ENCODE measurements around the gene BLTP3B. TPM values are rescaled to one million over a fixed set of nuclear protein-coding genes. Genes with fewer than 3 reads are reported as not detected.

BLTP3B gene
- total and polyA plus RNA-seq, 4 donors = 11.0 to 36.8 (median 18.6) TPM

DNA sequence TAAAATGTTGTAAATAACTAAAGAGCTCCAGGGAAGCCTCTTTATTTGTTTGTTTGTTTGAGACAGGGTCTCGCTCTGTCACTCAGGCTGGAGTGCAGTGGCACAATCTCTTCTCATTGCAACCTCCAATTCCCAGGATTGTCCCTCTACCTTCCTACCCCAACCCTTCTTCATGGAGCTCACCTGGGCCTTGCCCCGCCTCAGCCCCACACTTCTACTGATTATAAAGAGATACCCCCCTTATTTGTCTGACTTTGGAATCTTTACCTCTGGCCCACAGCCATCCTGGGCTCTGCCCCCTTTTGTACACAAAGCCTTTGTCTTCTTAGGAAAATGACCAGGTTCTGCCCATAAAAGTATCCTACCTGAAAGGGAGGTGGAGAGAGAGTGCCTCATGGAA, 9.1 kb upstream of the BLTP3B start:
- H3K27me3 ChIP-seq (ENCODE audit: control insufficient read depth in 4 of 4, insufficient read depth in 4 of 4, low read length in 3 of 4) = no peaks in the 10 kb centered on the region
- no peak overlapping the region for H3K27ac ChIP-seq (ENCODE audit: low read depth in 1 of 2, low read length in 2 of 2)
- no peak for DNase-seq (ENCODE audit: low spot score)
- WGBS = 95% methylated on average over 2 of the region's 2 CpGs
- TF ChIP-seq, protein P1, sequence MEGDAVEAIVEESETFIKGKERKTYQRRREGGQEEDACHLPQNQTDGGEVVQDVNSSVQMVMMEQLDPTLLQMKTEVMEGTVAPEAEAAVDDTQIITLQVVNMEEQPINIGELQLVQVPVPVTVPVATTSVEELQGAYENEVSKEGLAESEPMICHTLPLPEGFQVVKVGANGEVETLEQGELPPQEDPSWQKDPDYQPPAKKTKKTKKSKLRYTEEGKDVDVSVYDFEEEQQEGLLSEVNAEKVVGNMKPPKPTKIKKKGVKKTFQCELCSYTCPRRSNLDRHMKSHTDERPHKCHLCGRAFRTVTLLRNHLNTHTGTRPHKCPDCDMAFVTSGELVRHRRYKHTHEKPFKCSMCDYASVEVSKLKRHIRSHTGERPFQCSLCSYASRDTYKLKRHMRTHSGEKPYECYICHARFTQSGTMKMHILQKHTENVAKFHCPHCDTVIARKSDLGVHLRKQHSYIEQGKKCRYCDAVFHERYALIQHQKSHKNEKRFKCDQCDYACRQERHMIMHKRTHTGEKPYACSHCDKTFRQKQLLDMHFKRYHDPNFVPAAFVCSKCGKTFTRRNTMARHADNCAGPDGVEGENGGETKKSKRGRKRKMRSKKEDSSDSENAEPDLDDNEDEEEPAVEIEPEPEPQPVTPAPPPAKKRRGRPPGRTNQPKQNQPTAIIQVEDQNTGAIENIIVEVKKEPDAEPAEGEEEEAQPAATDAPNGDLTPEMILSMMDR (IDR thresholded peaks at IDR 0.05; ENCODE audit: low read depth, low read length, missing input control) = no peak
- TF ChIP-seq YY1 (IDR thresholded peaks at IDR 0.05) = no peak
- no peak for TF ChIP-seq JUND (IDR thresholded peaks at IDR 0.05)
- TF ChIP-seq, protein P2, sequence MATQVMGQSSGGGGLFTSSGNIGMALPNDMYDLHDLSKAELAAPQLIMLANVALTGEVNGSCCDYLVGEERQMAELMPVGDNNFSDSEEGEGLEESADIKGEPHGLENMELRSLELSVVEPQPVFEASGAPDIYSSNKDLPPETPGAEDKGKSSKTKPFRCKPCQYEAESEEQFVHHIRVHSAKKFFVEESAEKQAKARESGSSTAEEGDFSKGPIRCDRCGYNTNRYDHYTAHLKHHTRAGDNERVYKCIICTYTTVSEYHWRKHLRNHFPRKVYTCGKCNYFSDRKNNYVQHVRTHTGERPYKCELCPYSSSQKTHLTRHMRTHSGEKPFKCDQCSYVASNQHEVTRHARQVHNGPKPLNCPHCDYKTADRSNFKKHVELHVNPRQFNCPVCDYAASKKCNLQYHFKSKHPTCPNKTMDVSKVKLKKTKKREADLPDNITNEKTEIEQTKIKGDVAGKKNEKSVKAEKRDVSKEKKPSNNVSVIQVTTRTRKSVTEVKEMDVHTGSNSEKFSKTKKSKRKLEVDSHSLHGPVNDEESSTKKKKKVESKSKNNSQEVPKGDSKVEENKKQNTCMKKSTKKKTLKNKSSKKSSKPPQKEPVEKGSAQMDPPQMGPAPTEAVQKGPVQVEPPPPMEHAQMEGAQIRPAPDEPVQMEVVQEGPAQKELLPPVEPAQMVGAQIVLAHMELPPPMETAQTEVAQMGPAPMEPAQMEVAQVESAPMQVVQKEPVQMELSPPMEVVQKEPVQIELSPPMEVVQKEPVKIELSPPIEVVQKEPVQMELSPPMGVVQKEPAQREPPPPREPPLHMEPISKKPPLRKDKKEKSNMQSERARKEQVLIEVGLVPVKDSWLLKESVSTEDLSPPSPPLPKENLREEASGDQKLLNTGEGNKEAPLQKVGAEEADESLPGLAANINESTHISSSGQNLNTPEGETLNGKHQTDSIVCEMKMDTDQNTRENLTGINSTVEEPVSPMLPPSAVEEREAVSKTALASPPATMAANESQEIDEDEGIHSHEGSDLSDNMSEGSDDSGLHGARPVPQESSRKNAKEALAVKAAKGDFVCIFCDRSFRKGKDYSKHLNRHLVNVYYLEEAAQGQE (IDR thresholded peaks at IDR 0.05) = no peak
- TF ChIP-seq EGR1 (IDR thresholded peaks at IDR 0.05; ENCODE audit: low read depth in 2 of 2) = no peak
- no peak for TF ChIP-seq HNF4A (conservative IDR thresholded peaks at IDR 0.05)
- TF ChIP-seq, protein P3, sequence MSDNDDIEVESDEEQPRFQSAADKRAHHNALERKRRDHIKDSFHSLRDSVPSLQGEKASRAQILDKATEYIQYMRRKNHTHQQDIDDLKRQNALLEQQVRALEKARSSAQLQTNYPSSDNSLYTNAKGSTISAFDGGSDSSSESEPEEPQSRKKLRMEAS (IDR thresholded peaks at IDR 0.05) = no peak
- TF ChIP-seq HNF4G (IDR thresholded peaks at IDR 0.05) = no peak
- H3K4me1 ChIP-seq (ENCODE audit: control insufficient read depth in 4 of 4, insufficient read depth in 4 of 4, low read length in 3 of 4) = no peaks in the 10 kb centered on the region
- H3K9ac ChIP-seq (ENCODE audit: low read depth in 1 of 2, low read length in 2 of 2) = no peak overlapping the region
- H3K36me3 ChIP-seq (ENCODE audit: control insufficient read depth in 4 of 4, insufficient read depth in 3 of 4, low read depth in 1 of 4, low read length in 3 of 4) = peaks cover 0 to 4% (median 2%) of the 10 kb centered on the region in 4 donors
- H3K4me3 ChIP-seq (ENCODE audit: low read depth in 1 of 3, low read length in 3 of 3) = no peak overlapping the region
- no peaks in the 10 kb centered on the region for H3K9me3 ChIP-seq (ENCODE audit: control insufficient read depth in 4 of 4, low read length in 3 of 4)

DNA sequence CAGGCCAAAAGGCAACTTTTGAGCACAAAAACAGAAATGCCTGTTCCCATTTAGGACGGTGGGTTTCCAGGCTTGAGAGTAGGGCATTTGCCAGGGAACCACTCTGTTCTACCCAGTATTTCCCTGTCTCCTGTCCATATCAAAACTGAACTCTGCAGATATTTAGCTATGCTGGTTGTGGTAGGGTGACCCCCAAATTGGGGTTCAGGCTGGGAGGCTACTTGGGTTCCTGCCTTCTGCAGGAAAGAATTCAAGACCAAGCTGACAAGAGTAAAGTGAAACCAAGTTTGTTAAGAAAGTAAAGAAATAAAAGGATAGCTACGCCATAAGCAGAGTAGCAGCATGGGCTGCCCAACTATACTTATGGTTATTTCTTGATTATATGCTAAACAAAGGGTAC, 3.6 kb upstream of the BLTP3B start:
- H3K27me3 ChIP-seq (ENCODE audit: control insufficient read depth in 4 of 4, insufficient read depth in 4 of 4, low read length in 3 of 4) = no peaks in the 10 kb centered on the region
- H3K4me1 ChIP-seq (ENCODE audit: control insufficient read depth in 4 of 4, insufficient read depth in 4 of 4, low read length in 3 of 4) = peaks cover 3 to 21% (median 10%) of the 10 kb centered on the region in 4 donors
- H3K36me3 ChIP-seq (ENCODE audit: control insufficient read depth in 4 of 4, insufficient read depth in 3 of 4, low read depth in 1 of 4, low read length in 3 of 4) = peaks cover 0 to 4% (median 2%) of the 10 kb centered on the region in 4 donors
- no peak for DNase-seq (ENCODE audit: low spot score)
- TF ChIP-seq, protein P4, sequence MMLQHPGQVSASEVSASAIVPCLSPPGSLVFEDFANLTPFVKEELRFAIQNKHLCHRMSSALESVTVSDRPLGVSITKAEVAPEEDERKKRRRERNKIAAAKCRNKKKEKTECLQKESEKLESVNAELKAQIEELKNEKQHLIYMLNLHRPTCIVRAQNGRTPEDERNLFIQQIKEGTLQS (IDR thresholded peaks at IDR 0.05) = no peak
- H3K27ac ChIP-seq (ENCODE audit: low read depth in 1 of 2, low read length in 2 of 2) = no peak overlapping the region
- no peak overlapping the region for H3K4me3 ChIP-seq (ENCODE audit: low read depth in 1 of 3, low read length in 3 of 3)
- WGBS = 98% methylated on average over 2 of the region's 2 CpGs
- H3K9ac ChIP-seq (ENCODE audit: low read depth in 1 of 2, low read length in 2 of 2) = no peak overlapping the region
- no peaks in the 10 kb centered on the region for H3K9me3 ChIP-seq (ENCODE audit: control insufficient read depth in 4 of 4, low read length in 3 of 4)

GRCh38 chr12:100145643-100146042, 3.0 kb upstream of the BLTP3B start:
- Histone ChIP-seq H3K27ac (ENCODE audit: low read depth in 1 of 2, low read length in 2 of 2) (no peak overlapping the region), H3K4me1 (ENCODE audit: control insufficient read depth in 4 of 4, insufficient read depth in 4 of 4, low read length in 3 of 4) (peaks cover 3 to 21% (median 10%) of the 10 kb centered on the region in 4 donors), H3K9me3 (ENCODE audit: control insufficient read depth in 4 of 4, low read length in 3 of 4) (no peaks in the 10 kb centered on the region), H3K27me3 (ENCODE audit: control insufficient read depth in 4 of 4, insufficient read depth in 4 of 4, low read length in 3 of 4) (no peaks in the 10 kb centered on the region), H3K36me3 (ENCODE audit: control insufficient read depth in 4 of 4, insufficient read depth in 3 of 4, low read depth in 1 of 4, low read length in 3 of 4) (peaks cover 0 to 3% (median 0%) of the 10 kb centered on the region in 4 donors), H3K9ac (ENCODE audit: low read depth in 1 of 2, low read length in 2 of 2) (no peak overlapping the region), H3K4me3 (ENCODE audit: low read depth in 1 of 3, low read length in 3 of 3) (no peak overlapping the region)
- DNase-seq (ENCODE audit: low spot score) = no peak
- 83% methylated on average over 7 of the region's 7 CpGs for WGBS
- no peak for TF ChIP-seq FOXA1 (IDR thresholded peaks at IDR 0.05)
- TF ChIP-seq EGR1 (IDR thresholded peaks at IDR 0.05; ENCODE audit: low read depth in 2 of 2) = no peak
- TF ChIP-seq GABPA (IDR thresholded peaks at IDR 0.05 in 1 of 2, conservative IDR thresholded peaks at IDR 0.05 in 1 of 2) = no peak
- TF ChIP-seq RXRA (IDR thresholded peaks at IDR 0.05) = no peak
- no peak for TF ChIP-seq NR2F2 (IDR thresholded peaks at IDR 0.05)
- TF ChIP-seq SP1 (IDR thresholded peaks at IDR 0.05) = no peak
- TF ChIP-seq, protein P4 (IDR thresholded peaks at IDR 0.05) = no peak
- TF ChIP-seq, protein P2 (IDR thresholded peaks at IDR 0.05) = no peak
- TF ChIP-seq, protein P1 (IDR thresholded peaks at IDR 0.05; ENCODE audit: low read depth, low read length, missing input control) = no peak
- TF ChIP-seq JUND (IDR thresholded peaks at IDR 0.05) = no peak
- no peak for TF ChIP-seq RAD21 (IDR thresholded peaks at IDR 0.05)

All from liver (tissue), 9 donors.